Neural cell (in vitro differentiated cells): Measurements from ENCODE around the gene TLE4.

Experiments used
- CTCF ChIP-seq: fragments of 450-650 bp; IDR thresholded peaks from 2 replicates; pipeline ENCODE4 v1.5.1; 2014; ENCODE audit warnings: antibody characterized with exemption, mild to moderate bottlenecking, moderate library complexity; ENCODE audit not compliant: poor library complexity, severe bottlenecking
- EP300 ChIP-seq: fragments of 450-650 bp; conservative IDR thresholded peaks from 2 replicates; pipeline ENCODE4 v1.6.1; 2014; ENCODE audit warnings: antibody characterized with exemption, mild to moderate bottlenecking, moderate library complexity; ENCODE audit not compliant: poor library complexity, severe bottlenecking
- EZH2 ChIP-seq: fragments of 200-600, 300-800 bp; shearing (Covaris generic), sonication (generic); IDR thresholded peaks from 2 replicates; pipeline ENCODE4 v1.6.1; 2014; ENCODE audit warnings: antibody characterized with exemption, low read length, borderline replicate concordance, mild to moderate bottlenecking; ENCODE audit not compliant: insufficient read depth, poor library complexity, severe bottlenecking
- MXI1 ChIP-seq: fragments of 450-650 bp; conservative IDR thresholded peaks from 2 replicates; pipeline ENCODE4 v1.6.1; 2014; ENCODE audit warnings: antibody characterized with exemption, mild to moderate bottlenecking; ENCODE audit not compliant: poor library complexity, severe bottlenecking
- POLR2AphosphoS5 ChIP-seq: IDR thresholded peaks from 2 replicates; pipeline ENCODE4 v1.6.1; 2012
- REST ChIP-seq: IDR thresholded peaks from 2 replicates; pipeline ENCODE4 v1.6.1; 2012; ENCODE audit warnings: borderline replicate concordance
- SMC3 ChIP-seq: fragments of 450-650 bp; conservative IDR thresholded peaks from 2 replicates; pipeline ENCODE4 v1.6.1; 2014; ENCODE audit warnings: antibody characterized with exemption, mild to moderate bottlenecking, moderate library complexity; ENCODE audit not compliant: poor library complexity

- TF ChIP-seq CTCF (no peak), POLR2AphosphoS5 (no peak), SMC3 (no peak), EP300 (no peak), EZH2 (no peak), MXI1 (no peak), REST (no peak)
These were observed 100.5 kb downstream of the TLE4 start for GRCh38 chr9:79672236-79672635.
